Activated CD4-positive, alpha-beta T cell treated with anti-CD3 and anti-CD28 coated beads, Interleukin-2, amount 10 ng/mL, durations not matched to agents 7 days and 5 days (primary cell): ENCODE measurements around the gene FARP2. TPM values are rescaled to one million over a fixed set of nuclear protein-coding genes. Genes with fewer than 3 reads are reported as not detected.
"Not testable (repeated sequence)": the region's sequence is repeated elsewhere in the genome, so short reads cannot be mapped to it uniquely, and the experiment has no call there.

Source experiments
- CTCF ChIA-PET: fragments of 350-600 bp; sonication (Branson Sonifier 250); formaldehyde crosslinking; loops from one replicate; lab custom pipeline; 2021; ENCODE audit warnings: antibody characterized with exemption; lab: Charles Lee
- POLR2A ChIA-PET: fragments of 350-600 bp; sonication (Branson Sonifier 250); formaldehyde crosslinking; loops from one replicate; lab custom pipeline; 2021; ENCODE audit warnings: antibody characterized with exemption; lab: Charles Lee
- DNase-seq: peaks from one replicate; pipeline ENCODE4 v3.0.0-alpha.2; 2020
- H3K27ac Mint-ChIP-seq: one replicate; pipeline ENCODE4 v1.8.0; 2021; ENCODE audit warnings: mild to moderate bottlenecking, moderate library complexity, mixed read lengths
- H3K27me3 Mint-ChIP-seq: one replicate; pipeline ENCODE4 v1.8.0; 2021; ENCODE audit warnings: mixed read lengths
- H3K36me3 Mint-ChIP-seq: one replicate; pipeline ENCODE4 v1.8.0; 2021; ENCODE audit warnings: low read depth, mixed read lengths
- H3K4me1 Mint-ChIP-seq: one replicate; pipeline ENCODE4 v1.8.0; 2021; ENCODE audit warnings: mixed read lengths
- H3K4me3 Mint-ChIP-seq: one replicate; pipeline ENCODE4 v1.8.0; 2021; ENCODE audit warnings: mild to moderate bottlenecking, moderate library complexity, mixed read lengths
- H3K9me3 Mint-ChIP-seq: one replicate; pipeline ENCODE4 v1.8.0; 2021; ENCODE audit warnings: mixed read lengths
- total RNA-seq, 2 experiments: library from RNA; stranded (reverse); gene quantifications; one replicate each; pipeline ENCODE4 v1.2.3, GENCODE V29; 2021

Gene FARP2
- total RNA-seq, 2 experiments from 2014 or later = 18.2 to 18.4 TPM

DNA sequence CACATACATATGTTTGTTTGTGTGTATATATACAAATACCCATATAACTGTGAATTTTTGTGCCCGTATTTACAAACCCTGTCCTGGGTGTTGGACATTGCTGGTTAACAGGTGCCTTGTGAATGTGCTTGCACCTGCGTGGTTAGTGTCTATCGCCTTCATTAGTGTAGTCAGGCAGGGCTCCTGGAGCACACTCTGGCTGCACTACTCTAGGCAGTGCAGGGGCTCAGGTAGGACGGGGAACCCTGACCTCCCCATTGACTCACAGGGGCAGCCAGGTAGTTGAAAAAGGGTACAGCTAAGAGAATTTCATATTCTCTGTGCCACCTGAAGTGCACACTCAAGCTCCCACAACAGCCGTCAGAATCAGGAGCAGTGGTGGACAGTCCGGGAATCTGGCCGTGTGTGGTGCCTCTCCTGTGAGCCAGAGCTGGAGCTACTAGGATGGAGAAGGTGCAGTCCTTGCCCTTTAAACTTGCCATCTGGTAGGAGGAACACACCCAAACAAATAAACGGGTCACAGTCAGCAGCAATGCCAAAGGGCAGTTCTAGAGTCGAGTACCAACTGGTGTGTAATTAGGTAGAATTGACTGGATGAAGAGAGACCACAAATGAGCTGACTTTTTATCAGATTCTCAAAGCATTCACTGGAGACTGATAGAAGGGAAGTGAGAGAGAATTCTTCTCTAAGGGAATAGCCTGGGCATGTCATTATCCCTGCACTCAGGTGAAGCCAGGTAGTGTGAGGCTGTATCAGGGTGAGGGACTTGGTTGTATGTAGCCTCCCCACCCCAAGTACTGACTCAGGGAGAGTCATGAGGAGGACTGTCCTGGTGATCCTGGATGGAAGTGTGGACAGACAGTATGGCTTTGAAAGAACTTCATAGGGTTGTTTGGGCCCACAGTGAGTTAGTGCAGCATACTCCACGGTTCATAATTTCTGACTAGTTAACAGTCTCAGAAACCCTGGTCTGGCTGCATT is 44.1 kb downstream of the FARP2 start:
- H3K27me3 Mint-ChIP-seq = no peaks in the 10 kb centered on the region
- H3K9me3 Mint-ChIP-seq = no peaks in the 10 kb centered on the region
- CTCF ChIA-PET = interaction anchor here (1.3 kb wide), 1 partner anchor 14 kb away, joined by 3 read pairs; no protein-coding TSS in a partner anchor
- H3K4me3 Mint-ChIP-seq = no peak overlapping the region
- no peak for DNase-seq
- H3K27ac Mint-ChIP-seq = no peak overlapping the region
- POLR2A ChIA-PET = no interaction called here
- H3K36me3 Mint-ChIP-seq = peaks cover 1% of the 10 kb centered on the region
- no peaks in the 10 kb centered on the region for H3K4me1 Mint-ChIP-seq

GRCh38 chr2:241408849-241409248 is 52.8 kb downstream of the FARP2 start:
- no peak overlapping the region for H3K4me3 Mint-ChIP-seq
- H3K36me3 Mint-ChIP-seq = no peaks in the 10 kb centered on the region
- ChIA-PET CTCF (no interaction called here), POLR2A (no interaction called here)
- no peak for DNase-seq
- no peak overlapping the region for H3K27ac Mint-ChIP-seq
- no peaks in the 10 kb centered on the region for H3K9me3 Mint-ChIP-seq
- no peaks in the 10 kb centered on the region for H3K4me1 Mint-ChIP-seq
- no peaks in the 10 kb centered on the region for H3K27me3 Mint-ChIP-seq

DNA sequence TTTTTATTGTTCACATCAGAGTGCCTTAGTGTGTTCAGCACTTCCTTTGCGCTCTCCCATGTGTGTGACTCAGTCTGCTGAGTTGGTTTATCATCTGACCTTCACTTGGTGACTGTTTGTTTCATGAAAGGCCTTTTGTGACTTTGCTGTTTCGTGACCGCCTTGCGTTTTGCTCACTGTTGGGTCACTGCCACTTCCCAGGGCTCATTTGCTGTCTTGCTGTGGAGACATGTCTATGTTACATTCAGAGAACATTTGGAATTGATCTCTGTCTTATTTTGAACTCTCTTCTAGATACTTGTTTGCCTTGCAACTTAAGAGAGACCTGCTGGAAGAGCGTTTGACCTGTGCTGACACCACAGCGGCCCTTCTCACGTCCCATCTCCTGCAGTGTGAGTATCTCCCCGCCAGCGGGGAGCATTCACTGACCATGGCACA is 54.7 kb downstream of the FARP2 start:
- no peak overlapping the region for H3K4me3 Mint-ChIP-seq
- no peaks in the 10 kb centered on the region for H3K9me3 Mint-ChIP-seq
- no peak for DNase-seq
- peaks cover 2% of the 10 kb centered on the region for H3K36me3 Mint-ChIP-seq
- no peak overlapping the region for H3K27ac Mint-ChIP-seq
- ChIA-PET CTCF (no interaction called here), POLR2A (no interaction called here)
- H3K27me3 Mint-ChIP-seq = no peaks in the 10 kb centered on the region
- no peaks in the 10 kb centered on the region for H3K4me1 Mint-ChIP-seq

GRCh38 chr2:241412144-241412543 is 56.1 kb downstream of the FARP2 start:
- ChIA-PET POLR2A (no interaction called here), CTCF (no interaction called here)
- no peak overlapping the region for H3K27ac Mint-ChIP-seq
- H3K4me1 Mint-ChIP-seq = no peaks in the 10 kb centered on the region
- no peak for DNase-seq
- no peaks in the 10 kb centered on the region for H3K9me3 Mint-ChIP-seq
- no peak overlapping the region for H3K4me3 Mint-ChIP-seq
- H3K27me3 Mint-ChIP-seq = no peaks in the 10 kb centered on the region
- H3K36me3 Mint-ChIP-seq = peaks cover 2% of the 10 kb centered on the region

GRCh38 chr2:241413501-241413900 is 57.4 kb downstream of the FARP2 start:
- H3K9me3 Mint-ChIP-seq, H3K27ac Mint-ChIP-seq, H3K4me1 Mint-ChIP-seq, POLR2A ChIA-PET, H3K36me3 Mint-ChIP-seq, H3K27me3 Mint-ChIP-seq, H3K4me3 Mint-ChIP-seq, DNase-seq: not testable (repeated sequence)
- CTCF ChIA-PET = interaction anchor here (0.7 kb wide), 2 partner anchors 37 to 110 kb away, joined by 3 read pairs; no protein-coding TSS in a partner anchor

DNA sequence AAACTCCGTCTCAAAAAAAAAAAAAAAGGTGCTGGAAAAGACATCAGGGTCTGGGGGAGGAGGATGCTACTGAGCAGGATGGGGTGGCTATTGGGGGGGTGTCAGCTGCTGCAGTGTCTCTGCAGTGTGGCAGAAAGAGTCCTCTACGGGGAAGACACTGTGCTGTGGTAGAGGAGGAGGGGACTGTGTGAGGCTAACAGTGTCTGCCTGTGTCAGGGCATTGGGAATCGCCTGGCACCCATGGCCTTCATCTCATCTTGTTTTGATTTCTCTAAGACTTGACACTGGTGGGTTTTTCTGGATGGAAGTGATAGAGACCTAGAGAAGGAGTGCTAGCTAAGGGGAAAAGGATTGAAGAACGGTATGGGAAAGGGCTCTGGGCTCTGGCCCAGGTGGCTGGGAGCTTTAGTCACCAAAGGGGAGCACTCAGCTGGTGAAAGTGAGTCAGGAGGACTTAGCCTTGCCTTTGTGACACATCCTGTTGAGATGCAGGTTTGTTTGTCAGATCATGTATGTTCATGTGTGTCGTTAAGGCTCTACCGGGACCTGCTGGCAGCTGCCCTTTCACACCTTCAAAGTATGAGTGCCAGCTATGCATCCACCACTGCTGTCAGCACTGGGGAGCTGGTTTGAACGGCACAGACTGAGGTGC is 58.0 kb downstream of the FARP2 start:
- DNase-seq = no peak
- no peak overlapping the region for H3K4me3 Mint-ChIP-seq
- no peak overlapping the region for H3K27ac Mint-ChIP-seq
- H3K36me3 Mint-ChIP-seq = peaks cover 2% of the 10 kb centered on the region
- ChIA-PET POLR2A (no interaction called here), CTCF (interaction anchor here (0.7 kb wide), 2 partner anchors 36 to 109 kb away, joined by 3 read pairs; no protein-coding TSS in a partner anchor)
- no peaks in the 10 kb centered on the region for H3K9me3 Mint-ChIP-seq
- no peaks in the 10 kb centered on the region for H3K4me1 Mint-ChIP-seq
- H3K27me3 Mint-ChIP-seq = no peaks in the 10 kb centered on the region

GRCh38 chr2:241415196-241415595 is 59.1 kb downstream of the FARP2 start:
- Mint-ChIP-seq H3K4me1 (no peaks in the 10 kb centered on the region), H3K27me3 (no peaks in the 10 kb centered on the region), H3K4me3 (no peak overlapping the region), H3K9me3 (no peaks in the 10 kb centered on the region), H3K36me3 (peaks cover 5% of the 10 kb centered on the region), H3K27ac (no peak overlapping the region)
- DNase-seq = no peak
- ChIA-PET POLR2A (no interaction called here), CTCF (interaction anchor here (1.1 kb wide), 1 partner anchor 11 kb away, joined by 3 read pairs; no protein-coding TSS in a partner anchor)

GRCh38 chr2:241417626-241418025 is 61.5 kb downstream of the FARP2 start:
- DNase-seq = no peak
- Mint-ChIP-seq H3K4me3 (no peak overlapping the region), H3K27ac (no peak overlapping the region), H3K27me3 (no peaks in the 10 kb centered on the region), H3K9me3 (peaks cover 1% of the 10 kb centered on the region), H3K36me3 (peaks cover 21% of the 10 kb centered on the region), H3K4me1 (no peaks in the 10 kb centered on the region)
- ChIA-PET CTCF (no interaction called here), POLR2A (no interaction called here)

- Mint-ChIP-seq H3K27me3 (no peaks in the 10 kb centered on the region), H3K4me3 (no peak overlapping the region), H3K27ac (no peak overlapping the region), H3K4me1 (no peaks in the 10 kb centered on the region), H3K9me3 (peaks cover 16% of the 10 kb centered on the region), H3K36me3 (peaks cover 34% of the 10 kb centered on the region)
- CTCF ChIA-PET = no interaction called here
- POLR2A ChIA-PET = no interaction called here
- DNase-seq = no peak
These were observed 65.2 kb downstream of the FARP2 start for GRCh38 chr2:241421330-241421729.

- H3K4me3 Mint-ChIP-seq, H3K27ac Mint-ChIP-seq, H3K4me1 Mint-ChIP-seq, H3K27me3 Mint-ChIP-seq, DNase-seq, POLR2A ChIA-PET: not testable (repeated sequence)
- CTCF ChIA-PET = interaction anchor here (1.0 kb wide), 1 partner anchor 12 kb away, joined by 3 read pairs; no protein-coding TSS in a partner anchor
- Mint-ChIP-seq H3K9me3 (peaks cover 16% of the 10 kb centered on the region), H3K36me3 (peaks cover 34% of the 10 kb centered on the region)
These were observed 65.9 kb downstream of the FARP2 start for GRCh38 chr2:241421942-241422341.

DNA sequence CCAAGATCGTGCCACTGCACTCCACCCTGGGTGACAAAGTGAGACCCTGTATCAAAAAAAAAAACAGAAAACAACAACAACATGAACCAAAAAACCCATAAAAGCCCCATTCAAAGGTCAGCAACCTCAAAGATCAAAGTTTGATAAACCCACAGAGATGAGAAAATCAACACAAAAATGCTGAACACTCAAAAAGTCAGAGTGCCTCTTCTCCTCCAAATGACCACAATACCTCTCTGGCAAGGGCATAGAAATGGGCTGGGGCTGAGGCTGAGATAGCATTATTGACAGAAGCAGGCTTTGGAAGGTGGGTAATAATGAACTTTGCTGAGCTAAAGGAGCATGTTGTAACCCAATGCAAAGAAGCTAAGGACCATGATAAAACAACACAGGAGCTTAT is 66.3 kb downstream of the FARP2 start:
- Mint-ChIP-seq H3K27ac (no peak overlapping the region), H3K4me3 (no peak overlapping the region), H3K36me3 (peaks cover 34% of the 10 kb centered on the region), H3K27me3 (no peaks in the 10 kb centered on the region), H3K4me1 (no peaks in the 10 kb centered on the region), H3K9me3 (peaks cover 16% of the 10 kb centered on the region)
- CTCF ChIA-PET = interaction anchor here (1.0 kb wide), 1 partner anchor 12 kb away, joined by 3 read pairs; no protein-coding TSS in a partner anchor
- DNase-seq = no peak
- POLR2A ChIA-PET = no interaction called here

DNA sequence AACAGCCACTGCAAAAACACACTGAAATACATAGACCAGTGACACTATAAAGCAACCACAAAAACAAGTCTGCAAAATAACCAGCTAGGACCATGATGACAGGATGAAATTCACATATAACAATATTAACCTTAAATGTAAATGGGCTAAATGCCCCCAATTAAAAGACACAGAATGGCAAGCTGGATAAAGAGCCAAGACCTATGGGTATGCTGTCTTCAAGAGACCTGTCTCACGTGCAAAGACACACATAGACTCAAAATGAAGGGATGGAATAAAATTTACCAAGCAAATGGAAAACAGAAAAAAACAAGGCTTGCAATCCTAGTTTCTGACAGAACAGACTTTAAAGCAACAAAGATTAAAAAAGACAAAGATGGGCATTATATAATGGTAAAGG is 67.4 kb downstream of the FARP2 start:
- H3K27ac Mint-ChIP-seq, H3K4me1 Mint-ChIP-seq, H3K4me3 Mint-ChIP-seq, POLR2A ChIA-PET, CTCF ChIA-PET, DNase-seq, H3K27me3 Mint-ChIP-seq: not testable (repeated sequence)
- Mint-ChIP-seq H3K9me3 (peaks cover 16% of the 10 kb centered on the region), H3K36me3 (peaks cover 34% of the 10 kb centered on the region)

- POLR2A ChIA-PET = no interaction called here
- DNase-seq = no peak
- Mint-ChIP-seq H3K9me3 (peaks cover 16% of the 10 kb centered on the region), H3K4me3 (no peak overlapping the region), H3K36me3 (peaks cover 32% of the 10 kb centered on the region), H3K27ac (no peak overlapping the region), H3K4me1 (no peaks in the 10 kb centered on the region), H3K27me3 (no peaks in the 10 kb centered on the region)
- CTCF ChIA-PET = no interaction called here
These were observed 69.3 kb downstream of the FARP2 start for GRCh38 chr2:241425368-241425767.
